Testis (tissue), 2 donors: ENCODE data around the gene KLHDC4.

Experiments used
- CTCF ChIP-seq, 3 experiments: fragments of 450-650 bp in 2 of 3; fragments of 200-600 bp in 1 of 3; sonication (generic) in 1 of 3; IDR thresholded peaks; one replicate each; pipeline ENCODE4 v1.5.1; 2016 to 2019; ENCODE audit warnings: antibody characterized with exemption in 3 of 3, mild to moderate bottlenecking in 2 of 3, moderate library complexity in 1 of 3
- POLR2A ChIP-seq: fragments of 450-650 bp; IDR thresholded peaks from one replicate; pipeline ENCODE4 v1.6.1; 2017; ENCODE audit warnings: antibody characterized with exemption, mild to moderate bottlenecking, moderate library complexity

GRCh38 chr16:87742781-87743490, 22.9 kb downstream of the KLHDC4 start:
- TF ChIP-seq CTCF (IDR thresholded peaks at IDR 0.05) (no peak), POLR2A (no peak)
